MG63 (cell line): ENCODE data around the gene KIRREL3. TPM values are rescaled to one million over a fixed set of nuclear protein-coding genes. Genes with fewer than 3 reads are reported as not detected.

ENCODE experiments used
- DNase-seq: peaks from one replicate; pipeline ENCODE4 v3.0.0-alpha.2; 2020
- H3K27me3 ChIP-seq: fragments of 250-450 bp; sonication (Bioruptor Pico); 2 replicates; pipeline ENCODE4 v1.5.1; 2020; ENCODE audit warnings: mild to moderate bottlenecking, moderate library complexity
- H3K36me3 ChIP-seq: fragments of 250-450 bp; sonication (Bioruptor Pico); 2 replicates; pipeline ENCODE4 v1.5.1; 2020; ENCODE audit warnings: mild to moderate bottlenecking, moderate library complexity
- H3K4me3 ChIP-seq: fragments of 250-450 bp; sonication (Bioruptor Pico); 2 replicates; pipeline ENCODE4 v1.5.1; 2020; ENCODE audit warnings: mild to moderate bottlenecking, moderate library complexity
- H3K9me3 ChIP-seq: fragments of 250-450 bp; sonication (Bioruptor Pico); 2 replicates; pipeline ENCODE4 v1.5.1; 2020; ENCODE audit warnings: mild to moderate bottlenecking, moderate library complexity
- total RNA-seq: library from RNA; depleted of rRNA; stranded (reverse); fragments of >200 nt; shearing (Covaris generic); gene quantifications from 2 replicates; pipeline ENCODE4 v1.2.3, GENCODE V29; 2014; ENCODE audit warnings: low replicate concordance

KIRREL3 gene
- total RNA-seq, 1 experiment from 2014 or later, result 11.7 TPM

GRCh38 chr11:126630893-126631798 lies 369.4 kb downstream of the KIRREL3 start:
- H3K27me3 ChIP-seq, result no peaks in the 10 kb centered on the region
- no peaks in the 10 kb centered on the region for H3K9me3 ChIP-seq
- no peaks in the 10 kb centered on the region for H3K36me3 ChIP-seq
- no peak for DNase-seq
- H3K4me3 ChIP-seq, result no peak overlapping the region

- Histone ChIP-seq H3K9me3 (no peaks in the 10 kb centered on the region), H3K27me3 (no peaks in the 10 kb centered on the region), H3K36me3 (no peaks in the 10 kb centered on the region), H3K4me3 (no peak overlapping the region)
- no peak for DNase-seq
These were observed 370.1 kb downstream of the KIRREL3 start for GRCh38 chr11:126630488-126630887.

- H3K27me3 ChIP-seq, result no peaks in the 10 kb centered on the region
- no peak for DNase-seq
- H3K4me3 ChIP-seq, result no peak overlapping the region
- H3K36me3 ChIP-seq, result no peaks in the 10 kb centered on the region
- no peaks in the 10 kb centered on the region for H3K9me3 ChIP-seq
These were observed 371.6 kb downstream of the KIRREL3 start for GRCh38 chr11:126628790-126629621.

- H3K4me3 ChIP-seq, result no peak overlapping the region
- no peaks in the 10 kb centered on the region for H3K36me3 ChIP-seq
These were observed 372.1 kb downstream of the KIRREL3 start for GRCh38 chr11:126628450-126628789.

GRCh38 chr11:126627421-126627820 lies 373.1 kb downstream of the KIRREL3 start:
- no peaks in the 10 kb centered on the region for H3K27me3 ChIP-seq
- H3K36me3 ChIP-seq, result no peaks in the 10 kb centered on the region
- no peak for DNase-seq
- no peak overlapping the region for H3K4me3 ChIP-seq
- no peaks in the 10 kb centered on the region for H3K9me3 ChIP-seq

More at GRCh38 chr11:126628450-126628789, 372.1 kb downstream of the KIRREL3 start:
- no peak for DNase-seq
- Histone ChIP-seq H3K9me3 (no peaks in the 10 kb centered on the region), H3K27me3 (no peaks in the 10 kb centered on the region)

- H3K4me3 ChIP-seq, result no peak overlapping the region
These were observed 376.1 kb downstream of the KIRREL3 start for GRCh38 chr11:126624506-126624905.

GRCh38 chr11:126619516-126619915 lies 381.1 kb downstream of the KIRREL3 start:
- H3K4me3 ChIP-seq, result no peak overlapping the region
- no peak for DNase-seq

More at GRCh38 chr11:126624506-126624905, 376.1 kb downstream of the KIRREL3 start:
- H3K36me3 ChIP-seq, result no peaks in the 10 kb centered on the region
- no peaks in the 10 kb centered on the region for H3K9me3 ChIP-seq
- H3K27me3 ChIP-seq, result no peaks in the 10 kb centered on the region
- no peak for DNase-seq

GRCh38 chr11:126615845-126616244 lies 384.7 kb downstream of the KIRREL3 start:
- DNase-seq, result no peak
- no peaks in the 10 kb centered on the region for H3K27me3 ChIP-seq
- no peak overlapping the region for H3K4me3 ChIP-seq
- H3K36me3 ChIP-seq, result no peaks in the 10 kb centered on the region
- H3K9me3 ChIP-seq, result no peaks in the 10 kb centered on the region

More at GRCh38 chr11:126619516-126619915, 381.1 kb downstream of the KIRREL3 start:
- no peaks in the 10 kb centered on the region for H3K36me3 ChIP-seq
- no peaks in the 10 kb centered on the region for H3K27me3 ChIP-seq
- H3K9me3 ChIP-seq, result no peaks in the 10 kb centered on the region

GRCh38 chr11:126613272-126613671 lies 387.3 kb downstream of the KIRREL3 start:
- Histone ChIP-seq H3K4me3 (no peak overlapping the region), H3K9me3 (no peaks in the 10 kb centered on the region), H3K27me3 (no peaks in the 10 kb centered on the region), H3K36me3 (no peaks in the 10 kb centered on the region)
- DNase-seq, result no peak

GRCh38 chr11:126612671-126613070 lies 387.9 kb downstream of the KIRREL3 start:
- no peaks in the 10 kb centered on the region for H3K9me3 ChIP-seq
- no peak overlapping the region for H3K4me3 ChIP-seq
- H3K27me3 ChIP-seq, result no peaks in the 10 kb centered on the region
- no peaks in the 10 kb centered on the region for H3K36me3 ChIP-seq
- no peak for DNase-seq

GRCh38 chr11:126611438-126611837 lies 389.1 kb downstream of the KIRREL3 start:
- Histone ChIP-seq H3K27me3 (no peaks in the 10 kb centered on the region), H3K36me3 (no peaks in the 10 kb centered on the region), H3K4me3 (no peak overlapping the region), H3K9me3 (no peaks in the 10 kb centered on the region)
- DNase-seq, result no peak

- DNase-seq, result no peak
- Histone ChIP-seq H3K4me3 (no peak overlapping the region), H3K9me3 (no peaks in the 10 kb centered on the region), H3K36me3 (no peaks in the 10 kb centered on the region), H3K27me3 (no peaks in the 10 kb centered on the region)
These were observed 391.9 kb downstream of the KIRREL3 start for GRCh38 chr11:126608658-126609057.

GRCh38 chr11:126607776-126608541 lies 392.6 kb downstream of the KIRREL3 start:
- no peaks in the 10 kb centered on the region for H3K36me3 ChIP-seq
- H3K4me3 ChIP-seq, result no peak overlapping the region
- no peaks in the 10 kb centered on the region for H3K9me3 ChIP-seq
- DNase-seq, result no peak
- H3K27me3 ChIP-seq, result no peaks in the 10 kb centered on the region

- DNase-seq, result peak; percentile 68
- Histone ChIP-seq H3K4me3 (no peak overlapping the region), H3K36me3 (no peaks in the 10 kb centered on the region), H3K27me3 (no peaks in the 10 kb centered on the region), H3K9me3 (no peaks in the 10 kb centered on the region)
These were observed 393.2 kb downstream of the KIRREL3 start for GRCh38 chr11:126607374-126607773.

GRCh38 chr11:126606484-126606883 lies 394.1 kb downstream of the KIRREL3 start:
- no peak overlapping the region for H3K4me3 ChIP-seq
- H3K9me3 ChIP-seq, result no peaks in the 10 kb centered on the region
- no peaks in the 10 kb centered on the region for H3K27me3 ChIP-seq
- H3K36me3 ChIP-seq, result no peaks in the 10 kb centered on the region
- no peak for DNase-seq

GRCh38 chr11:126604461-126604860 lies 396.1 kb downstream of the KIRREL3 start:
- H3K9me3 ChIP-seq, result no peaks in the 10 kb centered on the region
- H3K27me3 ChIP-seq, result no peaks in the 10 kb centered on the region
- H3K4me3 ChIP-seq, result no peak overlapping the region
- H3K36me3 ChIP-seq, result no peaks in the 10 kb centered on the region
- DNase-seq, result no peak

GRCh38 chr11:126603486-126603885 lies 397.1 kb downstream of the KIRREL3 start:
- DNase-seq, result no peak

More at GRCh38 chr11:126603486-126603885, 397.1 kb downstream of the KIRREL3 start:
- Histone ChIP-seq H3K36me3 (no peaks in the 10 kb centered on the region), H3K4me3 (no peak overlapping the region), H3K9me3 (no peaks in the 10 kb centered on the region), H3K27me3 (no peaks in the 10 kb centered on the region)
